Activated T-helper 9 cell treated with anti-CD3 and anti-CD28 coated beads, Interleukin-2, amount 50 U/mL, for 16 hours (primary cell): ENCODE data around the gene CFDP1.

ENCODE experiments used
- DNase-seq: peaks from one replicate; pipeline ENCODE4 v3.0.0-alpha.2; 2020; ENCODE audit warnings: low read depth

Gene CFDP1

GRCh38 chr16:75432828-75433731, at the start of gene CFDP1:
Gene CFDP1 (minus strand): TSS chr16:75433503. CDS start chr16:75433352, 151 bp downstream.
- DNase-seq: peak; percentile 90

- no peak for DNase-seq
Measured at GRCh38 chr16:75482434-75483205, 49.3 kb upstream of the CFDP1 start.

- DNase-seq: no peak
Measured at GRCh38 chr16:75481475-75481874, 48.2 kb upstream of the CFDP1 start.

- DNase-seq: no peak
Measured at GRCh38 chr16:75479421-75479990, 46.2 kb upstream of the CFDP1 start.

- DNase-seq: no peak
Measured at GRCh38 chr16:75478480-75479345, 45.4 kb upstream of the CFDP1 start.

GRCh38 chr16:75477680-75478473, 44.6 kb upstream of the CFDP1 start:
- DNase-seq: no peak

GRCh38 chr16:75476817-75477216, 43.5 kb upstream of the CFDP1 start:
- no peak for DNase-seq

GRCh38 chr16:75475420-75475847, 42.1 kb upstream of the CFDP1 start:
- DNase-seq: no peak

- no peak for DNase-seq
Measured at GRCh38 chr16:75472908-75473877, 39.9 kb upstream of the CFDP1 start.

GRCh38 chr16:75471723-75472633, 38.7 kb upstream of the CFDP1 start:
- DNase-seq: no peak

GRCh38 chr16:75466760-75467159, 33.5 kb upstream of the CFDP1 start:
- no peak for DNase-seq

GRCh38 chr16:75464122-75464918, 31.0 kb upstream of the CFDP1 start, which contains the start of gene TMEM170A:
Gene TMEM170A (minus strand): TSS chr16:75464689. CDS start chr16:75464600, 89 bp downstream.
- peak; percentile 99 for DNase-seq

GRCh38 chr16:75463389-75464121, 30.3 kb upstream of the CFDP1 start:
- DNase-seq: peak; percentile 20

- DNase-seq: no peak
Measured at GRCh38 chr16:75462806-75463205, 29.5 kb upstream of the CFDP1 start.

GRCh38 chr16:75461575-75461974, 28.3 kb upstream of the CFDP1 start:
- DNase-seq: no peak

GRCh38 chr16:75460446-75460845, 27.1 kb upstream of the CFDP1 start:
- no peak for DNase-seq

- DNase-seq: no peak
Measured at GRCh38 chr16:75459691-75460090, 26.4 kb upstream of the CFDP1 start.
